Hematopoietic multipotent progenitor cell treated with erythropoietin and hydrocortisone succinate and interleukin-3 and kit ligand, for 17 days (in vitro differentiated cells): ENCODE data around the gene XIST.
"Not testable (repeated sequence)": the region's sequence is repeated elsewhere in the genome, so short reads cannot be mapped to it uniquely, and the experiment has no call there.

Experiments
- DNase-seq: peaks from one replicate; pipeline ENCODE4 v3.0.0-alpha.2; 2015; ENCODE audit warnings: low spot score

XIST gene

GRCh38 chrX:73839152-73839551 is 13.4 kb downstream of the XIST start:
- no peak for DNase-seq

GRCh38 chrX:73838123-73838522 is 14.4 kb downstream of the XIST start:
- DNase-seq: no peak

- no peak for DNase-seq
Observed at GRCh38 chrX:73836956-73837477, 15.5 kb downstream of the XIST start.

- DNase-seq: no peak
Observed at GRCh38 chrX:73834219-73834618, 18.3 kb downstream of the XIST start.

- no peak for DNase-seq
Observed at GRCh38 chrX:73832319-73832718, 20.2 kb downstream of the XIST start.

- DNase-seq: no peak
Observed at GRCh38 chrX:73831500-73831899, 21.0 kb downstream of the XIST start.

- no peak for DNase-seq
Observed at GRCh38 chrX:73830489-73831414, 21.8 kb downstream of the XIST start.

GRCh38 chrX:73829890-73830466 is 22.5 kb downstream of the XIST start:
- no peak for DNase-seq

- no peak for DNase-seq
Observed at GRCh38 chrX:73828080-73828720, 24.3 kb downstream of the XIST start.

GRCh38 chrX:73827406-73827805 is 25.1 kb downstream of the XIST start:
- DNase-seq: no peak

- no peak for DNase-seq
Observed at GRCh38 chrX:73826996-73827395, 25.5 kb downstream of the XIST start.

- no peak for DNase-seq
Observed at GRCh38 chrX:73825569-73825968, 26.9 kb downstream of the XIST start.

- no peak for DNase-seq
Observed at GRCh38 chrX:73823473-73824004, 29.0 kb downstream of the XIST start.

- no peak for DNase-seq
Observed at GRCh38 chrX:73822775-73823174, 29.7 kb downstream of the XIST start.

- DNase-seq: no peak
Observed at GRCh38 chrX:73821921-73822559, 30.5 kb downstream of the XIST start.

GRCh38 chrX:73819864-73820558 is 32.5 kb downstream of the XIST start:
- not testable (repeated sequence) for DNase-seq

GRCh38 chrX:73818200-73819116 is 34.1 kb downstream of the XIST start:
- DNase-seq: no peak

- DNase-seq: no peak
Observed at GRCh38 chrX:73817393-73818199, 34.9 kb downstream of the XIST start.

GRCh38 chrX:73812256-73812655 is 40.3 kb downstream of the XIST start:
- no peak for DNase-seq
